BLaER1 treated with 17β-estradiol and CSF1 and Interleukin-3, amounts not matched to agents 10 nM and 100 nM (cell line): ENCODE measurements around the gene COL4A4.

ENCODE experiments used
- H3K27ac ChIP-seq, 11 experiments: shearing (Covaris generic); formaldehyde crosslinking; 2 replicates each; pipeline ENCODE4 v1.8.1; 2022
- H3K27me3 ChIP-seq, 11 experiments: shearing (Covaris generic); formaldehyde crosslinking; 2 replicates each; pipeline ENCODE4 v1.8.1; 2022
- H3K36me3 ChIP-seq, 11 experiments: shearing (Covaris generic); formaldehyde crosslinking; 2 replicates each; pipeline ENCODE4 v1.8.1; 2022
- H3K4me1 ChIP-seq, 10 experiments: shearing (Covaris generic); formaldehyde crosslinking; 2 replicates each; pipeline ENCODE4 v1.8.1; 2022
- H3K4me2 ChIP-seq, 11 experiments: shearing (Covaris generic); formaldehyde crosslinking; 2 replicates each; pipeline ENCODE4 v1.8.1; 2022
- H3K4me3 ChIP-seq, 10 experiments: shearing (Covaris generic); formaldehyde crosslinking; 2 replicates each; pipeline ENCODE4 v1.8.1; 2022
- H3K9ac ChIP-seq, 11 experiments: shearing (Covaris generic); formaldehyde crosslinking; 2 replicates each; pipeline ENCODE4 v1.8.1; 2022
- H3K9me3 ChIP-seq, 11 experiments: shearing (Covaris generic); formaldehyde crosslinking; replicated peaks in 1 of 11; 2 replicates each; pipeline ENCODE4 v1.8.1; 2022
- H4K20me1 ChIP-seq, 11 experiments: shearing (Covaris generic); formaldehyde crosslinking; 2 replicates each; pipeline ENCODE4 v1.8.1; 2022
- Cebpa-rat ChIP-seq, 11 experiments: shearing (Covaris generic); IDR thresholded peaks; 2 replicates each; pipeline ENCODE4 v1.8.1; 2022

The COL4A4 gene

DNA sequence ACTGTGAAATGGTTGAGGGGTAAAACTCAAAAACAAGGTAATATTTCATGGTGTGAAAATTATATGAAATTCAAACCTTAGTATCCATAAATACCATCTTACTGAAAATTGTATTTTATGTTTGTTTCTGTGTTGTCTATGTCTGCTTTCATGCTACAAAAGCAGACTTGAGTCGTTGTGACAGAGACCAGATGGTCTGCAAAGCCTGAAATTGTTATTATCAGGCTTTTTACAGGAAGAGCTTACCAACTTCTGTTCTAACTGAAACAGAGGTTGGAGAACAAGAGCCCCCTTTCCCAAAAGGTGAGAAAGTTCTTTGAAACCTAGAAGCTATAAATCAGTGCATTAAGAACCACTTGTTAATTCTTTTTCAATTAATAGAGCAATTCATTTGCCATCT, 110.0 kb downstream of the COL4A4 start:
- TF ChIP-seq Cebpa-rat (IDR thresholded peaks at IDR 0.05) = no peak
- H3K27me3 ChIP-seq = no peaks in the 10 kb centered on the region
- no peaks in the 10 kb centered on the region for H3K4me1 ChIP-seq
- H3K4me2 ChIP-seq = no peak overlapping the region
- H4K20me1 ChIP-seq = no peaks in the 10 kb centered on the region
- no peaks in the 10 kb centered on the region for H3K36me3 ChIP-seq
- no peak overlapping the region for H3K9ac ChIP-seq
- H3K27ac ChIP-seq = no peak overlapping the region
- no peaks in the 10 kb centered on the region for H3K9me3 ChIP-seq
- no peak overlapping the region for H3K4me3 ChIP-seq

GRCh38 chr2:227052879-227053278, 111.1 kb downstream of the COL4A4 start:
- no peak overlapping the region for H3K4me2 ChIP-seq
- H3K4me1 ChIP-seq = no peaks in the 10 kb centered on the region
- H3K4me3 ChIP-seq = no peak overlapping the region
- TF ChIP-seq Cebpa-rat (IDR thresholded peaks at IDR 0.05) = no peak
- H3K27me3 ChIP-seq = no peaks in the 10 kb centered on the region
- H3K36me3 ChIP-seq = no peaks in the 10 kb centered on the region
- no peaks in the 10 kb centered on the region for H4K20me1 ChIP-seq
- H3K9me3 ChIP-seq = no peaks in the 10 kb centered on the region
- H3K9ac ChIP-seq = no peak overlapping the region
- no peak overlapping the region for H3K27ac ChIP-seq

- H3K4me2 ChIP-seq = no peak overlapping the region
- no peak overlapping the region for H3K4me3 ChIP-seq
- no peaks in the 10 kb centered on the region for H3K4me1 ChIP-seq
- no peak overlapping the region for H3K27ac ChIP-seq
- no peaks in the 10 kb centered on the region for H3K9me3 ChIP-seq
- TF ChIP-seq Cebpa-rat (IDR thresholded peaks at IDR 0.05) = no peak
- H4K20me1 ChIP-seq = no peaks in the 10 kb centered on the region
- no peaks in the 10 kb centered on the region for H3K27me3 ChIP-seq
- no peaks in the 10 kb centered on the region for H3K36me3 ChIP-seq
- H3K9ac ChIP-seq = no peak overlapping the region
These were observed 120.0 kb downstream of the COL4A4 start for GRCh38 chr2:227043981-227044380.

GRCh38 chr2:227038550-227039189, 125.3 kb downstream of the COL4A4 start:
- H3K36me3 ChIP-seq = no peaks in the 10 kb centered on the region
- no peak overlapping the region for H3K4me2 ChIP-seq
- H3K27ac ChIP-seq = no peak overlapping the region
- H3K4me3 ChIP-seq = no peak overlapping the region
- no peak for TF ChIP-seq Cebpa-rat (IDR thresholded peaks at IDR 0.05)
- no peaks in the 10 kb centered on the region for H3K9me3 ChIP-seq
- H3K27me3 ChIP-seq = no peaks in the 10 kb centered on the region
- H4K20me1 ChIP-seq = no peaks in the 10 kb centered on the region
- no peaks in the 10 kb centered on the region for H3K4me1 ChIP-seq
- no peak overlapping the region for H3K9ac ChIP-seq

- no peaks in the 10 kb centered on the region for H3K4me1 ChIP-seq
- H3K9ac ChIP-seq = no peak overlapping the region
- TF ChIP-seq Cebpa-rat (IDR thresholded peaks at IDR 0.05) = no peak
- no peak overlapping the region for H3K4me3 ChIP-seq
- no peak overlapping the region for H3K4me2 ChIP-seq
- H4K20me1 ChIP-seq = no peaks in the 10 kb centered on the region
- H3K27me3 ChIP-seq = no peaks in the 10 kb centered on the region
- H3K36me3 ChIP-seq = no peaks in the 10 kb centered on the region
- no peaks in the 10 kb centered on the region for H3K9me3 ChIP-seq
- no peak overlapping the region for H3K27ac ChIP-seq
These were observed 127.5 kb downstream of the COL4A4 start for GRCh38 chr2:227036527-227036926.

- Histone ChIP-seq H3K4me2 (no peak overlapping the region), H3K36me3 (no peaks in the 10 kb centered on the region), H3K9ac (no peak overlapping the region), H3K4me3 (no peak overlapping the region), H3K4me1 (no peaks in the 10 kb centered on the region), H3K27me3 (no peaks in the 10 kb centered on the region), H3K9me3 (no peaks in the 10 kb centered on the region), H4K20me1 (no peaks in the 10 kb centered on the region), H3K27ac (no peak overlapping the region)
- no peak for TF ChIP-seq Cebpa-rat (IDR thresholded peaks at IDR 0.05)
These were observed 128.2 kb downstream of the COL4A4 start for GRCh38 chr2:227035711-227036367.

DNA sequence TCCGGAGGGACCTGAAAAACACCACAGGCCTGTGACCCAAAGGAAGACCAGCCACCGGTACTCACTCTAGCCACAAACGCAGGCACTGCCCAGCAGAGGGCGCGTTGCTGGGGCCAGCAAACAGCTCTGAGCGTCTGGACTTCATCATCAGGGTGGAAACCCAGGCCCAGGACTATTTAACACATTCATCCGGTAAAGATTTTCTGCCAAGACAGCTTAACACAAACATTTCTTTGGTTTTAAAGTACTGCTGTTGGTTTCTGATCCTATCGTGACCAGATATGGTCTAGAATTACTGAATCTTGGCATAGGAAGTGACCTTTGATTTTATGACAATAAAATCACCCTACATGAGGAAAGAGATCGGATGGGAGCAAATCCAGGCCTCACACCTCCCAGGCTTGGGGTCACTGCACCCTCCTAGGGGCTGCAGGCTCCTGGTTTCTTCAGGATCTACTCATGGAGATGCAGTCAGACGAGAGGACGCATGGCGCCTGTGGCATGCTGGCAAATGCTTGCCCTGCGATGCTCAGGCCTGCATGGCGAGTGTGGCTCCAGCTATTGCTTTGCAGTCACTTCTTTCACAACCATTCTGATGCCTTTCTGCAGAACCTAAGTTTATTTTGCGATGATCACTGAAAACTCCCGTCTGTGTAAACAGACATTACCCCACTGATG, 130.4 kb downstream of the COL4A4 start:
- no peak overlapping the region for H3K4me3 ChIP-seq
- H4K20me1 ChIP-seq = no peaks in the 10 kb centered on the region
- H3K9me3 ChIP-seq = no peaks in the 10 kb centered on the region
- TF ChIP-seq Cebpa-rat (IDR thresholded peaks at IDR 0.05) = no peak
- no peaks in the 10 kb centered on the region for H3K27me3 ChIP-seq
- H3K27ac ChIP-seq = no peak overlapping the region
- no peaks in the 10 kb centered on the region for H3K36me3 ChIP-seq
- H3K4me1 ChIP-seq = peaks cover 0 to 21% (median 0%) of the 10 kb centered on the region in 10 experiments; a peak in 7 of 20 replicates
- H3K4me2 ChIP-seq = no peak overlapping the region
- H3K9ac ChIP-seq = no peak overlapping the region

DNA sequence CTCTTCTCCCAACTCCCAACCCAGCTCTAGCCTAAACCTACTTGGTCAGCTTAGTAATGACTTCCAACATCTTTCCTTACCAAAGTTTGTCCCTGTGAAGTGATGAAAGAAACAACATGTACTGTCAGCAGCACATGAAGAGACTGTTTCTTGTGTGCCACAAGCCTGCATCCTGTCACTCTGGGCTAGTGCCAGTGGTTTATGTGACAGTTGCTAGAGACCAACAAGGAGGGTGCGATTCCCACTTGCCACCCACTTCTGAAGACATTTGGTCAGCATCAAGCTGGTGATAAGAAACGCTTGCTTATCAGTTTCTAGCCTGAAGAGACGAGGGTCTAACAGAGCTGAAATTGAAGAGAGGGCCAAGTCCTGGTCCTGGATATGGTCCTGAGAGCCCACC, 132.6 kb downstream of the COL4A4 start:
- Histone ChIP-seq H3K4me3 (no peak overlapping the region), H3K9me3 (no peaks in the 10 kb centered on the region)

GRCh38 chr2:227030789-227031188, 133.2 kb downstream of the COL4A4 start:
- H3K4me1 ChIP-seq = peaks cover 0 to 30% (median 0%) of the 10 kb centered on the region in 10 experiments; a peak in 7 of 20 replicates
- no peak for TF ChIP-seq Cebpa-rat (IDR thresholded peaks at IDR 0.05)
- H3K27ac ChIP-seq = no peak overlapping the region

More for the DNA sequence above, 132.6 kb downstream of the COL4A4 start:
- no peak for TF ChIP-seq Cebpa-rat (IDR thresholded peaks at IDR 0.05)
- peaks cover 0 to 30% (median 0%) of the 10 kb centered on the region in 10 experiments; a peak in 7 of 20 replicates for H3K4me1 ChIP-seq
- no peaks in the 10 kb centered on the region for H3K36me3 ChIP-seq
- no peak overlapping the region for H3K27ac ChIP-seq
- H3K27me3 ChIP-seq = no peaks in the 10 kb centered on the region
- H3K4me2 ChIP-seq = no peak overlapping the region
- H4K20me1 ChIP-seq = no peaks in the 10 kb centered on the region
- H3K9ac ChIP-seq = no peak overlapping the region

More at GRCh38 chr2:227030789-227031188, 133.2 kb downstream of the COL4A4 start:
- no peak overlapping the region for H3K4me3 ChIP-seq
- H3K9me3 ChIP-seq = no peaks in the 10 kb centered on the region
- H3K27me3 ChIP-seq = no peaks in the 10 kb centered on the region
- H4K20me1 ChIP-seq = no peaks in the 10 kb centered on the region
- H3K9ac ChIP-seq = no peak overlapping the region
- H3K36me3 ChIP-seq = no peaks in the 10 kb centered on the region
- peak overlapping the region in 2 of 11 experiments; percentile 49 to 78; a peak in 2 of 22 replicates for H3K4me2 ChIP-seq
